ENCODE data around the gene YDJC.
"Not testable (repeated sequence)": the region's sequence is repeated elsewhere in the genome, so short reads cannot be mapped to it uniquely, and the experiment has no call there.

The YDJC gene

GRCh38 chr22:21631025-21631424, 1.2 kb upstream of the YDJC start:
- no peak for DNase-seq

- DNase-seq, result no peak
Measured at GRCh38 chr22:21628386-21629254, 1.2 kb downstream of the YDJC start.

GRCh38 chr22:21626735-21627469, 2.9 kb downstream of the YDJC start:
- no peak for DNase-seq

GRCh38 chr22:21626073-21626734, 3.6 kb downstream of the YDJC start:
- no peak for DNase-seq

GRCh38 chr22:21624880-21625791, 4.7 kb downstream of the YDJC start:
- DNase-seq, result no peak

- no peak for DNase-seq
Measured at GRCh38 chr22:21624120-21624879, 5.5 kb downstream of the YDJC start.

GRCh38 chr22:21623648-21623970, 6.2 kb downstream of the YDJC start:
- DNase-seq, result no peak

- DNase-seq, result no peak
Measured at GRCh38 chr22:21622919-21623647, 6.7 kb downstream of the YDJC start.

- no peak for DNase-seq
Measured at GRCh38 chr22:21622011-21622918, 7.6 kb downstream of the YDJC start.

- no peak for DNase-seq
Measured at GRCh38 chr22:21621025-21621424, 8.8 kb downstream of the YDJC start.

GRCh38 chr22:21617337-21617736, 12.5 kb downstream of the YDJC start:
- DNase-seq, result not testable (repeated sequence)

- DNase-seq, result no peak
Measured at GRCh38 chr22:21615731-21616130, 14.1 kb downstream of the YDJC start.

- no peak for DNase-seq
Measured at GRCh38 chr22:21613553-21614233, 16.1 kb downstream of the YDJC start.

- no peak for DNase-seq
Measured at GRCh38 chr22:21612858-21613257, 17.0 kb downstream of the YDJC start.

GRCh38 chr22:21611210-21611977, 18.4 kb downstream of the YDJC start:
- no peak for DNase-seq

GRCh38 chr22:21609556-21610157, 20.2 kb downstream of the YDJC start:
- DNase-seq, result not testable (repeated sequence)

GRCh38 chr22:21606775-21607174, 23.0 kb downstream of the YDJC start:
- no peak for DNase-seq

GRCh38 chr22:21605887-21606564, 23.8 kb downstream of the YDJC start:
- DNase-seq, result no peak
